HG03460 (cell line): ENCODE results near the gene RNF14.

Experiments
- ATAC-seq: cut with Tn5 transposase; IDR thresholded peaks from one replicate; pipeline ENCODE4 v1.9.1; 2021; ENCODE audit not compliant: unreplicated experiment

The RNF14 gene

DNA sequence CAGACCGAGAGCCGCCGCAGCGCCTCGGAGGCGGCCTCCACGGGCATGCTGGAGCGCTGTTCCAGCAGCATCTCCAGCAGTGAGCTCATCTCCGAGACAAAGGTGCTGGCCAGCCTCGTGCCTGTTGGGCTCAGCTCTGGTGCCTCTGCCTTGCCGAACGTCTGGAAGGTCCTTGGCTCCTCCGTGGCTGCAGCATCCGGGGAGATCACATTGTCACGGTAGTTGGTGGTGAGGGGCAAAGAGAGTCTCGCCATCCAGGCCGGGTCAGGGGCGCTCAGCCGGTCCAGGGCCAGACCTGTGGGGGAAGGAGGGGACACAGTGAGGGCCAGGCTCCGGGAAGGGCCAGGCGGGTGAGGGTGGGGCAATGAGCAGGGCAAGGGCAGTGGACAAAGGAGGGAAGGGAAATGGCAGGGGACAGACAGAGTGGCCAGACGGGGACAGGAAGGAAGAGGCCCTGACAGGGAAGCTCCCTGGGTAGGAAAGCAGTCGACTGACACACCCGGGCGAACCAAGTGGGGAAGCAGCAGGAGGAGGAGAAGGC, 23.3 kb upstream of the RNF14 start:
- ATAC-seq = no peak

DNA sequence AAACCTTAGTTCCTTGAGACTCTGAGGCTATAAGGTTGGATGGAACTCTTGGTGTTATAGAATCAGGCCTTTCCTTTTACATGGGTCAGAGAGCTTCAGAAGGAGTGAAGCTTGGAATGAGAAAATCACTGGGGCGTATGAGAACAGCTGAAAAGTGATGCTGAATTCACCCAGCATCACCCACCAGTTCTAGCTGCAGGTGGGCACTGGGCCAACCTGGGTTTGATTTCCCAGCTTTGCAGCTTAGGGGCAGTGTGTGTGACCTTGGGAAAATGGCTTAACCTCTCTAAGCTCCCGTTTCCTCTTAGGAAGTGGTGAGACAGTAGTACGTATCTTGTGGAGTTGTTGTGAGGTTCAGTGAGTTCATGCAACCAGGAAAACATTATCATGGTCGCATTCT, 21.6 kb upstream of the RNF14 start:
- ATAC-seq = no peak

DNA sequence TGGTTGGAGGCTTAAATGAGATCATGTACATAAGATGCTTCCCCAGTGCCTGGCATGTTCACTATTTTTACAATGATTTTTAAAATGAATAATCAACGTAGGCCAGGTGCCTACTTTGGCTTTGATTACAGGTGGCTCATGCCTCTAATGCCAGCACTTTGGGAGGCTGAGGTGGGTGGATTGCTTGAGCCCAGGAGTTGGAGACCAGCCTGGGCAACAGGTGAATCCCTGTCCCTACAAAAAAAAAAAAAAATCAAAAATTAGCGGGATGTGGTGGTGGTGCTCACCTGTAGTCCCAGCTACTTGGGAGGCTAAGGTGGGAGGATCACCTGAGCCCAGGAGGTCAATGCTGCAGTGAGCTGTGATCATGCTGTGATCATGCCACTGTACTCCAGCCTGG, 20.1 kb upstream of the RNF14 start:
- ATAC-seq = no peak

DNA sequence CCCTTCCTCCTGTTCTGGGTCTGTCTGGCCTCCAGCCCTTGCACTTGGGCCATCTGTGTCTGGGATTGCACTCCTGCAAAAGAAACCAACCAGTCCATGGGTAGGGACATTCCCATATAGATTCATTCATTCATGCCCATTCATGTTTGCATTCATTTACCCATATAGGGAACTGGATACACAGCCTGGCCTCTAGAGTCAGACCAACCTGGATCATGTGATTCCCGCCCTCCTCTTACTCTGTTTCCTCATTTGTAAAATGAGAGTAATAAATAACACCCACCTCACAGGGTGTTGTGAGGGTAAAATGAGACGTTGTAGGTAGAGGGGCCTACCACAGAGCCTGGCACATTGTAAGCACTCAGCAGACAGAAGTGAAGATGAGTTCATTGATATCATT, 19.4 kb upstream of the RNF14 start:
- no peak for ATAC-seq

DNA sequence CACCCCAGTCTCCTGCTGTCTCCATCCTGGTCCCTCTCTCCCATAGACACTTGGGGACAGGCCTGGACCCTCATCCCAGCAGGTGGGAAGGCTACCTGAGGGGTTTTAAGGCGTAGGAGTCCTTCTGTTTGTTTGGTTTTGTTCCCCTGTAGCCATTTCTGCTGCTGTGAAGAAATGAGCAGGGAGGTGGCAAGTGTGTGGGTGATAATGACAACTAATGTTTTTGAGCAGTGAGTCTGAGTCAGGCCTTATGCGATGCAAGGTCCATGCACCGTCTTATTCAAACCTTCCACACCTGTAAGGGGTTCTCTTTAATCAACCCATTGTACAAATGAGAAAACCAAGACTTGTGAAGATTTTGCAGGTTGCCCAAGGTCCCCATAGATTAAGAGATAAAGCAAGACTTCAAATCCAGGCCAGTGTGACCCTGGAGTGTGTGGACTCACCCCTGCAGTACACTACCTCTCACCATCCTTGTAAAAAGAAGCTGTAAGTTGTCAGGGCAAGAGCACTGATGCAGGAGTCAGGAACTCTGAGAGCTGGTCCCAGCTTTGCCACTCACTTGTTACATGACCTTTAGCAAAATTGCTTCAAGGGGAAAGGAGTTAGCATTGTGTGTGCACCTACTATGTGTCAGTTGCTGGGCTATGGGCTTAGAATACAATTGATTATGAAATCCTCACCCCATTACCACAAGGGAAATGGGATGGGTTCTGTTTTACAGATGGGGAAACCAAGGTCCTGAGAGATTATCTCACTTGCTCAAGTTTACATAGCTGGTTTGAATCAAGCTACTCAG, 18.5 kb upstream of the RNF14 start:
- no peak for ATAC-seq

DNA sequence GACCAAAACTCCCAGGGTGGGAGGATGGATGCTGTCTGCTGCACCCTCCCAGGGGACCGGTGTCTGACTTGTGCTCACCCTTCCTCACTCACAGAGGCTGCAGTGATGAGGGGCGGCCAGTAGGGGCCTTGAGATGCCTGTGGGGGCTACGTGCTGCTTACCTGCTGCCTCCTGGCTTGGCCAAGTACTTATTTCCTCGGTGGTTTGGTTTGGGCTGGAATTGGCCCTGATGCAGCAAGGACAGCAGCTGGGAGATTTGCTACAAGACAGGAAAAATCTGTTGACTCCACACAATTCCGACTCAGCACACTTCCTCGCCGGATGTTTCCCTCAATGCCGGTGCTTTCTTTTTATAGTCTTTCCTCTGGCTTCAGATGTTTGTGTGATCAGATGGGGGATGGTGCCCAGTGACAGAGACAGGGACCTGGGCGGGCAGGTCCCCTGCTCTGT, 17.5 kb upstream of the RNF14 start:
- ATAC-seq = peak; percentile 72

DNA sequence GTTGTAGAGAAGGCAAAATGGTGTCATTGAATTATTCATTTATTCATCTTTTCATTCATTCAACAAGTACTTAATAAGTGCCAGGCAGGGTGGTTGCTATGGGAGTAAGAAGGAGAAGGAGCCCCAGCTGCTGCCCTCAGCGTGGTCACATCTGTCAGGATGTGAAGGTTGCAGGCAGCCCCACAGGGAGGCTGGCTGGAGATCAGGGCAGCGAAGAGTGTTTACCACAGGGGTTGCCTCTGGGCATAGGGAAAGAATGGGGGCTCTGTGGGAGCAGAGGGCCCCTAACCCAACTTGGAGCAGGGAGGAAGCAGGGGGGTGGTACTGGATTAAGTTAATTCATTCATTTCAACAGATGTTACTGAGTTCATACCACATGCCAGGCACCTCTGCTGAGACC, 16.9 kb upstream of the RNF14 start:
- no peak for ATAC-seq

DNA sequence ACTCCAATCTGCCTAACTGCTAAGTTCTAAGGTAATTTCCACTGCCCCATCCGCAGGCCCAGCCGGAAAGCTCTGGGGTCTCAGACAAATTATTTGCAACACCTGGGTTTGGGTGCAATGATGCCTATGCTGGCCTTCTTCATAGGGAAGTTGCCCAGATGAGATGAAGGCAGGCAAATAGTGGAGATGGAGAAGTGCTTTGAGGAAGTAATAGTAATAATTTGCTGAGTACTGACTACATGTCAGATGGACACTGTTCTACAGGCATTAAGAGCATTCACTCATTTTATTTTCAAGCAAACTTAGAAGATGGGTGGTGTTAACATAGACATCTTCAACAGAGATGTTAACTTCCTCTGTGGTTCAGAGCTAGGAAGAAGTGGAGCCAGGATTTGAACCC, 14.7 kb upstream of the RNF14 start:
- no peak for ATAC-seq

DNA sequence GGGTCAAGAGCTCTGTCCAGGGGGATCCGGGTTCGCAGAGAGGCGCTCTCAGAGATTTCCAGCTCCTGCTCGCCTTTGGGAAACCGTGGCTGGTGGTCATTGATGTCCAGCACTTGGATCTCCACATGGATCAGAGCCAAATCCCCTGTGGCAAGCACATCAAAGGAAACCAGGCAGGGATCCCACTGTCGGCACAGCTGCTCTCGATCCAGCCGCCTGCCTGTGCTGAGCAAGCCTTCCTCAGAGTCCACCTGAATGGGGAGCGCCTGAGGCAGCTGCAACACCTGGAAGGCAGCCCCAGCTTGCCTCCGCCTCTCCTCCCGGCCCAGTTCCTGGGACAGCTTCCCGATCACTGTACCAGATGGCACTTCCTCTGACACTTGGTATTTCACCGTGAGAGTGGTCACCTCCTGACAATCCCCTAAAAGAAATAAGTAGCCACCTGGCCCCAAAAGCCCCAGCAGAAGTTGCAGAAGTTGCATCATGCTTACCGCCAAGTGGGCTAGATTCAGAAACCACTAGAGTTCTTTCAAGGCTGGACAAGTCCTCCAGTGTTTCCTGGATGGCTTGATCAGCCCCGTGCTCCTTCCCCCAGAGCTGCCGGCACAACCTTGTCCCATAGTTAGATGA, 11.4 kb upstream of the RNF14 start:
- no peak for ATAC-seq

DNA sequence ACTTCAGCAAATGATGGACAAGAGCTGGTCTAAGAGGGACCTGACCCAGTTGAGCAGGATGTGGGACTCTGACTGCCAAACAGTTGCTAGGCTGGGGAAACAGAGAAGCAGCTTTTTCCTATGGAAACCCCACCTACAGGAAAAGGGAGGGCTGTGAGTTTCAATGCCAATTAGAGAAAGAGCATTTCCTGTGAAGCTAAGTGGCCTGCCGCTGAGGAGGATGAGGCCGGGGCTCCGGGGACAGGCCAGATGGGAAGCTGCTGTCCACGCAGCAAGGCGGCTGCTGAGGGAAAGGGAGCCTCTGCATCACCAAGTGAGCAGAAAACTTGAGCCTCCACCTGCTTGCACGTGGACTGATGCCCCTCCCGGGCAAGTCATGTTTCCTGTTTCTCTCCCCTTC, 10.8 kb upstream of the RNF14 start, which contains the start of gene PCDH12:
Gene PCDH12 (minus strand): TSS at position 90 of the 400 bp plus-strand sequence. CDS start 351 bp downstream, outside the sequence.
- no peak for ATAC-seq

DNA sequence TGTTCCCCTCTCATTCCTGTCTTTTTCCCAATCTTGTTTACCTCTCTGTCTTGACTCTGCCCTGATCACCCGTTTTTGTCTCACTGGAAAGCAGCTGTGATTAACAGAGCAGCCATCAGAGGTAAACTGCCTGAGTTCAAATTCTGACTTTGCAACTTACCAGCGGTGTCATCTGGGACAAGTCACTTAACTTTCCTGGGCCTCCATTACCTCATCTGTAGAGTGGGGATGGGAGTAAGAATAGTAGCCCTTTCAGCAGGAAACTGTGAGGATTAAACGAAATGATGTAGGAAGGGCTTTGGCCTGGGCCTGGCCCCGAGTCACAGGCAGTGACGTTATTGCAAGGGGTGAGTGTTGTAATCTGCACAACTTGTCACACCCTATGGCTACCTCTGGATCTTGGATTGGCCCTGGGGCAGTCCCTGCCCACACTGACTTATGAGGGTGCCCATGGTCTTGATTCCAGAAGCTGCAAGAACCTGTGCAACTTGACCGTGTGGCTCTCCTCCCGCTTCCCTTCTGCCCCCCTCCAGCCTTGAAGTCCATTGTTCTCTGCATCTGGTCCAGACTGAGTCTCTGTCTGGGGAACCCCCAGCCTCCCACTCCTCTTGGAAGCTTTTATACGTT, 10.2 kb upstream of the RNF14 start:
- ATAC-seq = no peak

DNA sequence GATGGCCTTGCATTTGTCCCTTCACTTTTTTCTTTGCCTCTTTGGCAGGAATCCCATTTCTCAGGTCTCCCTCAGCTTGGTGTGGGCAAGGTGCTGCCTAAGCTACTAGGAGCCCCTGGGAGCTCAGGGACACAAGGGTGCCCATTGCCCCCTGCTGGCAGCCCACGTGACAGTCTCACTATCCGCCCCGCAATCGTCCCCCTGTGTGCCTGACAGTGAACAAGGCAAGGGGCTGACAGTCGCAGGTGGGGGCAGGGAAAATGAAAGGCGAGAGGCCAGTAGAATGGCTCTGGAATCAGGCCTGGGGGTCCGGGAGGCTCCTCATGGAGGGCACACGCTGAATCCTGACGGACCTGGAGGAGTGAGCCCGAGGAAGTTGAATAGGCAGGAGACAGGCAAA, 8.9 kb upstream of the RNF14 start:
- ATAC-seq = no peak

DNA sequence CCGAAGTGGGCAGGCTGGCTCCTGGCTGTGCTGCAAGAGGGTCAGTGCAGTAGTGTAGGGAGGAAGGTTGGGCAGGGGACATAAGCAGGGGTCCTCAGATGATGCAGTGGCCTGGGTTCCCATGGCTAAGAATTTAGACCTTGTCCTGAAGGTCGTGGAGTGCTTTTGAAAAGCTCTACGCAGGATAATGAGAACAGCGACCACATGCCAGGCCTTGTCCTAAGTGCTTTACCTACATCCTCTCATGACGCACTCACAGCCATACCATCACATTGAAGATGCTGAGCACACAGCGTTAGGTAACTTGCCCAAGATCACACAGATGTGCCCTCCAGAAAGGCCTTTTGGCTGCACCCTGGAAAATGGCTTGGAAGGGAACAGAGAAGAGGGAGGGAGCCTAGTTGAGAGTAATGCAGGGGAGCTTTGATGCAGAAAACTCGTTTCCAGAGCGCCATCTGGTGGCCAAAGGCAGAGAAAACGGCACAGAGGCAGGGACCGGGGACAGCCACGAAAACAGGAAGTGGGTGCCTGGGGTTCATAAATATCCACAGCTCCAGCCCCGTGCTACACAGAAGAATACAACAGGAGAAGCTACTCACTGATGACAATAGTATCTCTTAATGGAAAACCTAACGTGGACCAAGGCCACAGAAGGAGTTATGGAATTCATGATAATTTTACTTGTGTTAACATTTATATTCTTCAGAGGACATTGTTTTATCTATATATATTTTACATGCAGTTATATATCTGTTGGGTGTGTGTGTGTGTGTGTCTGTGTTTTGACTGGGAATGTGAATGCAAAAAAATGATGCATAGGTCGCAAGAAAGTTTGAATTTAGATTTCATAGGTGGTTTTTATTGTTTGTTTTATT, 8.2 kb upstream of the RNF14 start:
- peak; percentile 91 for ATAC-seq

DNA sequence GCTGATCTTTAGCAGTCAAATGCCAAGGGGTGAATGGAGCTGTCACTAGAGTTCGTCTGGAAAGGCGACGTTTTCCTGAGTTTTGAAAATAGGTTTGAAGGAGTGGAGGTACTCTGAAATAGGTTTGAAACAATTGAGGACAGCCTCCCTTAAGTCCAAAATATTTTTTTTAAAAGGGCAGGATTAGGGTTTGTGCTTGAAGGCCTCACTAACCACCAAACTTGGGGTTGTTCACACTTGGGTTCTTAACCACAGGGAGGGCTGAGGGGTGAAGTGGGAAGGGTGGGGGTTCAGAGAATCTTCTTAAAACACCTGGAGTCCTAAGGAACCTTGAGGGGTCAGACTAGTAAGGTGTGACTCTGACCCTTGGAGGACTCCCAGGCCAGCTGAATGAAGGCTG, 7.4 kb upstream of the RNF14 start:
- no peak for ATAC-seq

DNA sequence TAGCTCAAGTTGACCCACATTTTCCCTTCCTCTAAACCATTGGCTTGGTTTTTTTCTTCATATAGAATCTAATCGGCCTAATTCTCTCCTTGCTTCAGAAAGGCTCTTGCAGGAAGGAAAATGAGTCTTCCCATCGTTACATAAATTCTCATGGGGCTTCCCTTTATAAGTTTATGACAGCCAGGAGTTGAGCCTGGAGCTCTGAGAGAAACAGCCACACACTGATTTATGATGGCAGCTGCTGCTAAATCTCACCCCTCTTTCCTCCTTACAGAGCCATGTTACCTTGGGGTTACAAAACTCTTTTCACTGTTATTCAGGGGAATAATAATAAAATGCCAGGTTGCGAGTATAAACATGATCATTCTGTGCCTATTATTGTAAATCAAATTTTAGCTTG, 5.2 kb upstream of the RNF14 start:
- no peak for ATAC-seq

DNA sequence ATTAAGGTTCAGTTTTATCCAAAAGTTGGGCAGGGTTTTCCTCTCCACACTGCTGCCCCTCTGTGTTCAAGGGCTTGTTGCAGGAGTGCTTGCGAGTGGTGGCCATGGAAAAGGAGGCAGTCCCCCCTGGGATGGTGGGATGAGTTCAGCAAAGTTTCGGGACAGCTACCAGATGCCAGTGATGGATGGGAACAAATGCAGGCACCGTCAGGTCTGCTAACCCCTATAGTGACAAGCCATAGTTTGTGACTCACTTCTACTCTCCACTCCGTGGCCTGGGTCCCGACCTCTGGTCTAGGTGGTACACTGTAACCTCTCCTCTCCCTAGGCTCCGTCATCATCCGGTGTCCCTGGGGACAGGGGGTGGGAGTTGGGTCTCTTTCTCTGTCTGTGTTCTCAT, 3.8 kb upstream of the RNF14 start:
- ATAC-seq = no peak

DNA sequence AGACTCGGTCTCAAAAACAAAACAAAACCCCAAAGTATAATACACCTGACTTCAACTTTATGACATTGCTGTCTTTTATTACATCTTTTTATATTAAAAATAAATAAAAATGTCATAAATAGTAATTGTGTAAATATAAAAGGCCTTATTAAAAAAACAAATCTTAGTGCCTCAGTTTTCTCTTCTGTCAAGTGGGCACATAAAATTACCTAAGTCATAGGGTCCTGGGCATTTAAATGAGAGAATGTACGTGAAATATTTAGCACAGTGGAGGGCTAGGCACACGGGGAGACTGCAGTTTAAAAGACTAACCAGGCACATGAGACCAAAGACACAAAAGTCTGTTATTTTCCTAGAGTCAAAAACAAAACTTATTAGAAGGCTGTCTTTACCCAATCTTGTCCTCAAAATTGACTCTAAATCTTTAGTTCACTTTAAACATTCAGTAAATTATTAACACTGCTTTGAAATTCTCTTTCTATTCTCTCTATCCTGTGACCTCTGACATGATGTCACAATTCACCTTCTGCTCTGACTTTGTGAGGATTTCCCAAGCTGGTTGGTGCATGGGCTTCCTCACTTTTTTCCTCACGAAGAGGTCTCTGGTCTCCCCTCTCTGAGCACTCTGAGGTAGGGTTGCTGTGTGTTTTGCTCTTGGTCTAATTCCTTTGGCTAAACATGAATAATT, 2.5 kb upstream of the RNF14 start:
- no peak for ATAC-seq

DNA sequence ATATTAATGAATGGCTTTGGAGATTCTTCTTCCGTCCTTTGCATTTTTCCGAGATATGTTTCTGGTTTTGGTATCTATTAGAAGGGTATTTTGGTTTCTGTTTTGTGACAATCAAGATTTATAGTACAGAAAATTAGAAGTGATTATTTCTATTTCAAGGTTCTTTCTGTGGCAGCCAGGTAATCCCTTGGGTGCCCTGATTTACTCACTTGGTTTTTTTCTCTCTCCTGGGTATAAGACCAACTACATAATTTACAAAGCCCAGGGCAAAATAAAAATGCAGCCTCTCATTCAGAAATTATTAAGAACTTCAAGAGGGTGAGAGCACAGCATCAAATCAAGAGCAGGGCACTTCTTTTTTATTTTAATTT, 2.0 kb upstream of the RNF14 start:
- no peak for ATAC-seq

DNA sequence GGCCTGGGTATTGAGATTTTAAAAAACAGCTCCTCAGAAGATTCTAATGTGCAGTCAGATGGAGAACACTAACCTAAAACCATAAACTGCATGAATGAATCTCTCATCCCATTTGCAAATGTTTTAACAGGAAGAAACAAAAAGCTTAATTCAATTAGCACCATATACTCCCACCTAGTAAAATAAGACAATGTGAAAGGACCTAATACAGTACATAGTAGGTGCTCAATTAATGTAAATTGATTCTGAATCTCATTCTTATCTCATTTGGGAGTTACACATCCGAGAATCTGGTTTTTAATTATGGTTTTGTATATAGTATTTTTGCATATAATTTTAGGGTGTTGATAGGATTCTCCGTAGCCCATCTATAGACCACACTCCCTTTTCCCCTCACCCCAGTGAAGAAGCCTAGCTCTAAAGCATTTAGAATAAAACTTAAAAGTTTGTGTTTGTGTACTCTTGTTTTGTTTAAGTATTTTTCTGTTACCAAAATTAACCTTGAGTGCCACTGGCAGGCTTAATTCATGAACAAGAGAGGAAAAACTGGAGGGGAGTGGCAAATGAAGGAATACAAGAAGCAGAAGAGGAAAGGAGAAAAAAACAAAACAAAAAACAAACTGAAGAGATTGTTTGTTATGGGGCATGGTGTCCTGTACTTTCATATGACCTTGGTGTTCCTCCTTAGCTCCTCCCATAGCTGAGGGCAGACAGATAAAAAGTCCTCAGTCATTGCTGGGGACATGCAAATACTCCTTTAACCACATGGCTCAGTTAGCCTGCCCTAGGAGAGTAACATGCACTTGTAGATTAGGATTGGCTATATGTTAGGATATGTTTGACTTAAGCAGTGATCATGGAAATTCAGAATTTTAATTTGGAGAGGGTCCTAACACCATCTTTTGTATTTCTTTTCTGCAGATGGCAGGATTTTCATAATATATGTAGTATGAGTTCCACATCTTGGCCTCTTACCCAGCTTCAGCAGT, 1.2 kb downstream of the RNF14 start:
- peak; percentile 56 for ATAC-seq
